ENCODE measurements around the gene RSRC1. TPM values are rescaled to one million over a fixed set of nuclear protein-coding genes. Genes with fewer than 3 reads are reported as not detected.

The RSRC1 gene
- total and polyA plus RNA-seq, 2 experiments from 2014 or later: 22.6 to 34.1 TPM

DNA sequence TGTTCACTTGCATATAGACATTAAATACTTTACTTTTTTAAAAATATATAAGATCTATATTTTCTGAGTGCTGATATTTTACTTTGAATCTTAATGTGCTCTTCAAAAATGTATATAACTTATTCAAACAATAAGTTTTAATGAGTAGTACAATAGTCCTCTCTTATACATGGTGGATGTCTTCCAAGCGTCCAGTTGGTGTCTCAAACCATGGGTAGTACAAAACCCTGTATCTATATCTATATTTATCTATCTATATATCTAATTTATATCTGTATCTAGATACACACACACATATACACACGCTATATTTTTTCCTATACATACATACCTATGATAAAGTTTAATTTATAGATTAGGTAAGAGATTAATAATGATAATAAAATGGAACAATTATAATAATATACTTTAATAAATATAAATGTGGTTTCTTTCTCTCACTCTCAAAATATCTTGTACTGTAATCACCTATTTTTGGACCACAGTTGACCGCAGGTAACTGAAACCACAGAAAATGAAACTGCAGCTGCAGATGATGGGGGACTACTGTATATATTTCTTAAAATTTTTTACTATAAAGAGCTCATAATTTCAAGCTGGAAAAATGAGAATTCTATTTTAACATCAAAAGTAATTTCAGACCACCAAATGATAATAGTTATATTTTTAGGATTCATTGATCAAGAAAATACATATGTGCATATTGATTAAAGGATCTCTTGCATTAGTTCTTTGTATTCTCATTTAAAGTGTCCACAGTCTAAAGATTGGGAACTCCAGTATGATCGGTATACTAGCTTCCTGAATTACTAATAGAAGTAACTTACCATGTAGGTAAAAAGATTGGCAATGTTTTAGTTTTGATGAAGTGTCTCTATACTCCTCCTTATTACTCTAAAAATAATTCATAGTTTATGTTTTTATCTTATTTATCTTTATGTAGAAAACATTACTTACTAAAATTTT is 246.0 kb downstream of the RSRC1 start:
- Histone ChIP-seq H3K79me2 (no peaks in the 10 kb centered on the region), H3K9me2 (replicated peaks; ENCODE audit: insufficient read depth) (no peaks in the 10 kb centered on the region), H3K9me3 (ENCODE audit: low read depth) (no peaks in the 10 kb centered on the region), H3K4me3 (no peak overlapping the region), H2AFZ (no peak overlapping the region), H3K27ac (no peak overlapping the region), H3K36me3 (replicated peaks; ENCODE audit: insufficient read depth, low read depth) (no peaks in the 10 kb centered on the region), H3K27me3 (no peaks in the 10 kb centered on the region), H3K4me2 (no peak overlapping the region), H3K4me1 (ENCODE audit: insufficient read depth) (no peaks in the 10 kb centered on the region), H4K20me1 (ENCODE audit: insufficient read depth, poor library complexity, severe bottlenecking) (no peaks in the 10 kb centered on the region)
- WGBS (ENCODE audit: low lambda C conversion rate, missing lambda C conversion rate): 96% methylated on average over 4 of the region's 4 CpGs
- no peak for DNase-seq (ENCODE audit: low spot score)
- TF ChIP-seq, protein P1, sequence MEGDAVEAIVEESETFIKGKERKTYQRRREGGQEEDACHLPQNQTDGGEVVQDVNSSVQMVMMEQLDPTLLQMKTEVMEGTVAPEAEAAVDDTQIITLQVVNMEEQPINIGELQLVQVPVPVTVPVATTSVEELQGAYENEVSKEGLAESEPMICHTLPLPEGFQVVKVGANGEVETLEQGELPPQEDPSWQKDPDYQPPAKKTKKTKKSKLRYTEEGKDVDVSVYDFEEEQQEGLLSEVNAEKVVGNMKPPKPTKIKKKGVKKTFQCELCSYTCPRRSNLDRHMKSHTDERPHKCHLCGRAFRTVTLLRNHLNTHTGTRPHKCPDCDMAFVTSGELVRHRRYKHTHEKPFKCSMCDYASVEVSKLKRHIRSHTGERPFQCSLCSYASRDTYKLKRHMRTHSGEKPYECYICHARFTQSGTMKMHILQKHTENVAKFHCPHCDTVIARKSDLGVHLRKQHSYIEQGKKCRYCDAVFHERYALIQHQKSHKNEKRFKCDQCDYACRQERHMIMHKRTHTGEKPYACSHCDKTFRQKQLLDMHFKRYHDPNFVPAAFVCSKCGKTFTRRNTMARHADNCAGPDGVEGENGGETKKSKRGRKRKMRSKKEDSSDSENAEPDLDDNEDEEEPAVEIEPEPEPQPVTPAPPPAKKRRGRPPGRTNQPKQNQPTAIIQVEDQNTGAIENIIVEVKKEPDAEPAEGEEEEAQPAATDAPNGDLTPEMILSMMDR (IDR thresholded peaks at IDR 0.05; ENCODE audit: poor library complexity): no peak
- TF ChIP-seq EZH2 (IDR thresholded peaks at IDR 0.05; ENCODE audit: borderline replicate concordance) (no peak), EZH2phosphoT487 (IDR thresholded peaks at IDR 0.05; ENCODE audit: low read depth, severe bottlenecking, unreplicated experiment) (no peak)

DNA sequence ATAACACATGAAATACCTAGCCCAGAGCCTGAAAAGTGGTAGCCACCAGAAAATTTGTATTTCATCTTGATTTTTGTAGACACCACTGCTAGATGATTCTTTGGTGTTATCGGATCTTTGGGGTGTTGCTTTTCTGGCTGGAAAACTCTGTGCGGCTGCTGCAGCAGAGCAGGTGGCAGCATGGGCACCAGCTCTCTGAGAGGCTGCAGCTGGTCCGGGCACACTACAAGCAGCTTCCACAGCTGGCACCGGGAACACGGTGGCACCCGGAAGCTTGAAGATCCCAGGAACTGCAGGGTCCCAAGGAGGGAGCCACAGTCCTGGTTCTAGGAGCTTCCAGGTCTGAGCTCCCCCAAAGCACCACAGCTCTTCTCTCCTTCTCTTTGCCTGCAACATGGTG is 249.4 kb downstream of the RSRC1 start:
- Histone ChIP-seq H3K4me3 (no peak overlapping the region), H3K27me3 (no peaks in the 10 kb centered on the region), H3K4me1 (ENCODE audit: insufficient read depth) (no peaks in the 10 kb centered on the region), H3K9me2 (replicated peaks; ENCODE audit: insufficient read depth) (no peaks in the 10 kb centered on the region), H4K20me1 (ENCODE audit: insufficient read depth, poor library complexity, severe bottlenecking) (no peaks in the 10 kb centered on the region), H3K79me2 (no peaks in the 10 kb centered on the region), H3K27ac (no peak overlapping the region), H3K4me2 (no peak overlapping the region), H2AFZ (no peak overlapping the region), H3K9me3 (ENCODE audit: low read depth) (no peaks in the 10 kb centered on the region), H3K36me3 (replicated peaks; ENCODE audit: insufficient read depth, low read depth) (no peaks in the 10 kb centered on the region)
- no peak for TF ChIP-seq EZH2phosphoT487 (IDR thresholded peaks at IDR 0.05; ENCODE audit: low read depth, severe bottlenecking, unreplicated experiment)
- TF ChIP-seq, protein P1 (IDR thresholded peaks at IDR 0.05; ENCODE audit: poor library complexity): no peak
- no peak for TF ChIP-seq EZH2 (IDR thresholded peaks at IDR 0.05; ENCODE audit: borderline replicate concordance)
- WGBS (ENCODE audit: low lambda C conversion rate, missing lambda C conversion rate): 94% methylated on average over 6 of the region's 6 CpGs
- DNase-seq (ENCODE audit: low spot score): no peak

DNA sequence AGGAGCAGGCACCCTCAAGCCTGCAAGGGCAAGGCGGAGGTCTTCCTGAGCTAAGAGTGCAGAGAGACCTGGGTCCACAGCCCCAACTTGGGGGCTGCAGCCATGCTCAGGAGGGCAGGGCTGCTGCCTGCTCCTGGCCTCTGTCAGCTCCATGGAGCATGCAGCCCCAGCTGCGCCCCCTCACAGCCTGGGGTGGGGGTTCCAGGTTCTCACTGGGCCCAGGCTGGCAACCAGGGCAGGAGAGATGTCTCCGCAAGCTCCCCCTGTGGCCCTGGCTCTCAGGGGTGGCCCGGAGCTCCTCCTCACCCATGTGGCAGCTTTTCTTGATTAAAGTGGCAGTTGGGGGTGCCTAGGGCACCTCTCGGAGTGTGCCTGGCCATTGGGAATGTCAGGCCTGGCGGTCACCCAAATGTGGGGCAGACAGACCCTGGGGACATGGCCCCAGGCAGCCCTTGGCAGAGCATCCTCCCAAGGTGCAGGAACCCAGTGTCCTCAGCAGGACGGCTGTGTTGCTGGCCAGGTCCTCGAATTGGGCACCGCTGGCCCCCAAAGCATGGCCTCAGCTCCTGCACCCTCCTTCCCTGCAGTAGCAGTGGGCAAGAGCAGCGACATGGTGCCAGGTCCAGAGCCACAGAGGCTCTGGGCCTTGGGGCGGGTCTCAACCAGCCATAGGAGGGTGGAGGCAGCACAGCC is 251.0 kb downstream of the RSRC1 start:
- H2AFZ ChIP-seq: no peak overlapping the region
- TF ChIP-seq, protein P1 (IDR thresholded peaks at IDR 0.05; ENCODE audit: poor library complexity): no peak
- no peak for TF ChIP-seq EZH2phosphoT487 (IDR thresholded peaks at IDR 0.05; ENCODE audit: low read depth, severe bottlenecking, unreplicated experiment)
- no peak for TF ChIP-seq EZH2 (IDR thresholded peaks at IDR 0.05; ENCODE audit: borderline replicate concordance)
- no peaks in the 10 kb centered on the region for H3K4me1 ChIP-seq (ENCODE audit: insufficient read depth)
- H3K4me3 ChIP-seq: no peak overlapping the region
- H3K4me2 ChIP-seq: no peak overlapping the region
- no peaks in the 10 kb centered on the region for H3K9me3 ChIP-seq (ENCODE audit: low read depth)
- H3K9me2 ChIP-seq (replicated peaks; ENCODE audit: insufficient read depth): no peaks in the 10 kb centered on the region
- WGBS (ENCODE audit: low lambda C conversion rate, missing lambda C conversion rate): 94% methylated on average over 11 of the region's 11 CpGs
- no peak for DNase-seq (ENCODE audit: low spot score)
- H4K20me1 ChIP-seq (ENCODE audit: insufficient read depth, poor library complexity, severe bottlenecking): no peaks in the 10 kb centered on the region
- H3K27me3 ChIP-seq: no peaks in the 10 kb centered on the region
- H3K79me2 ChIP-seq: no peaks in the 10 kb centered on the region
- H3K36me3 ChIP-seq (replicated peaks; ENCODE audit: insufficient read depth, low read depth): no peaks in the 10 kb centered on the region
- H3K27ac ChIP-seq: no peak overlapping the region

All from hepatocyte (in vitro differentiated cells).